B cell (primary cell): ENCODE measurements around the gene TBX10. TPM values are rescaled to one million over a fixed set of nuclear protein-coding genes. Genes with fewer than 3 reads are reported as not detected.

Source experiments
- ATAC-seq: fragments of 200-7000 bp; cut with Tn5 transposase; one replicate; pipeline ENCODE4 v1.10.0; 2021; ENCODE audit warnings: low read depth, mild to moderate bottlenecking, moderate number of reproducible peaks, moderate library complexity
- CTCF ChIA-PET: fragments of 350-600 bp; sonication (Branson Sonifier 250); formaldehyde crosslinking; loops from one replicate; lab custom pipeline; 2021; ENCODE audit warnings: antibody characterized with exemption, inconsistent platforms; lab: Charles Lee
- POLR2A ChIA-PET: fragments of 350-600 bp; sonication (Branson Sonifier 250); formaldehyde crosslinking; loops from one replicate; lab custom pipeline; 2021; ENCODE audit warnings: antibody characterized with exemption; lab: Charles Lee
- DNase-seq: peaks from one replicate; pipeline ENCODE4 v3.0.0; 2013
- H2AFZ ChIP-seq: 2 replicates; pipeline ENCODE4 v1.6.1; 2012; ENCODE audit warnings: mild to moderate bottlenecking, low read depth, low read length; ENCODE audit not compliant: insufficient read depth, poor library complexity, severe bottlenecking
- H3K27ac ChIP-seq, 2 donors: 1 replicate in 1 of 2; 2 replicates in 1 of 2; pipeline ENCODE4 v1.5.1; 2012 to 2013; ENCODE audit warnings: low read length in 2 of 2, mild to moderate bottlenecking in 2 of 2, moderate library complexity in 1 of 2
- H3K27me3 ChIP-seq, 4 experiments: fragments of 200-600 bp in 1 of 4; sonication (generic) in 1 of 4; replicated peaks in 1 of 4; 1 replicate in 2 of 4; 2 replicates in 2 of 4; pipeline versions ENCODE4 v1.6.1 to v1.7.0; 2013 to 2016; ENCODE audit warnings: low read length in 3 of 4, mild to moderate bottlenecking in 2 of 4, mixed read lengths in 1 of 4, moderate library complexity in 1 of 4; ENCODE audit not compliant: insufficient read depth in 4 of 4, control insufficient read depth in 3 of 4; ENCODE audit errors: control extremely low read depth in 1 of 4
- H3K36me3 ChIP-seq, 2 experiments: replicated peaks in 1 of 2; 1 replicate in 1 of 2; 2 replicates in 1 of 2; pipeline versions ENCODE4 v1.6.1 to v1.7.1; 2013; ENCODE audit warnings: low read length in 1 of 2; ENCODE audit not compliant: insufficient read depth in 2 of 2, control insufficient read depth in 1 of 2; ENCODE audit errors: control extremely low read depth in 1 of 2, extremely low read depth in 1 of 2
- H3K4me1 ChIP-seq, 2 donors: fragments of 200-600 bp in 1 of 2; sonication (generic) in 1 of 2; 1 replicate in 1 of 2; 2 replicates in 1 of 2; pipeline versions ENCODE4 v1.5.1 to v1.6.1; 2013 to 2017; ENCODE audit warnings: low read length in 2 of 2; ENCODE audit not compliant: control insufficient read depth in 2 of 2, insufficient read depth in 2 of 2
- H3K4me2 ChIP-seq: replicated peaks from 2 replicates; pipeline ENCODE3; 2012; ENCODE audit warnings: mild to moderate bottlenecking, low read depth, low read length; ENCODE audit not compliant: poor library complexity, severe bottlenecking
- H3K4me3 ChIP-seq, 5 experiments: fragments of 200-600 bp in 1 of 5; sonication (generic) in 1 of 5; 1 replicate in 3 of 5; 2 replicates in 2 of 5; pipeline versions ENCODE4 v1.5.1 to v1.7.0; 2011 to 2016; ENCODE audit warnings: low read length in 4 of 5, mild to moderate bottlenecking in 4 of 5, low read depth in 2 of 5, control low read depth in 1 of 5, moderate library complexity in 1 of 5; ENCODE audit not compliant: insufficient read depth in 1 of 5; ENCODE audit errors: control extremely low read depth in 1 of 5, extremely low read depth in 1 of 5
- H3K79me2 ChIP-seq: fragments of 200-600 bp; sonication (generic); one replicate; pipeline ENCODE4 v1.6.0; 2016; ENCODE audit warnings: low read length; ENCODE audit not compliant: control insufficient read depth, insufficient read depth
- H3K9ac ChIP-seq: fragments of 200-600 bp; sonication (generic); 2 replicates; pipeline ENCODE4 v1.6.1; 2017; ENCODE audit warnings: mild to moderate bottlenecking, low read length, moderate library complexity
- H3K9me3 ChIP-seq, 3 donors: one replicate each; pipeline versions ENCODE4 v1.6.1 to v1.7.1; 2013; ENCODE audit warnings: low read length in 2 of 3; ENCODE audit not compliant: control insufficient read depth in 2 of 3, insufficient read depth in 1 of 3; ENCODE audit errors: control extremely low read depth in 1 of 3
- H4K20me1 ChIP-seq: 2 replicates; pipeline ENCODE4 v1.6.0; 2012; ENCODE audit warnings: mild to moderate bottlenecking, low read length; ENCODE audit not compliant: insufficient read depth, control insufficient read depth, poor library complexity, severe bottlenecking
- H3K27ac Mint-ChIP-seq: one replicate; pipeline ENCODE4 v1.8.0; 2021; ENCODE audit warnings: mixed read lengths
- H3K27me3 Mint-ChIP-seq: one replicate; pipeline ENCODE4 v1.8.0; 2021; ENCODE audit warnings: mixed read lengths
- H3K4me1 Mint-ChIP-seq: one replicate; pipeline ENCODE4 v1.8.0; 2021; ENCODE audit warnings: mixed read lengths
- H3K4me3 Mint-ChIP-seq: one replicate; pipeline ENCODE4 v1.8.0; 2021; ENCODE audit warnings: mixed read lengths
- H3K9me3 Mint-ChIP-seq: one replicate; pipeline ENCODE4 v1.8.0; 2022; ENCODE audit warnings: mixed read lengths; ENCODE audit not compliant: insufficient read depth
- CTCF ChIP-seq: fragments of 200-600 bp; IDR thresholded peaks from one replicate; pipeline ENCODE4 v1.8.0; 2022; ENCODE audit warnings: antibody characterized with exemption, mild to moderate bottlenecking
- EZH2 ChIP-seq: IDR thresholded peaks from 2 replicates; pipeline ENCODE4 v1.6.1; 2012; ENCODE audit warnings: borderline replicate concordance, low read depth, mild to moderate bottlenecking, moderate library complexity, low read length; ENCODE audit not compliant: insufficient read depth, poor library complexity, severe bottlenecking
- WGBS: methylation state at CpG from one replicate; pipeline ENCODE4 v1.1.5; 2013; ENCODE audit warnings: missing lambda C conversion rate; ENCODE audit not compliant: insufficient coverage; 5-methylcytosine and 5-hydroxymethylcytosine counted together
- intact Hi-C: fragments of 100-400 bp; cut with micrococcal nuclease; formaldehyde crosslinking; loops from one replicate; pipeline ENCODE4 v1.10.0; 2022
- polyA plus RNA-seq: library from polyadenylated mRNA; depleted of rRNA; stranded (reverse); fragments of >200 nt; gene quantifications from 2 replicates; pipeline ENCODE4 v1.2.3, GENCODE V29; 2012
- total RNA-seq, 2 donors: library from RNA; stranded (reverse); fragments of 120-200 nt in 1 of 2; gene quantifications; 1 replicate in 1 of 2; 2 replicates in 1 of 2; pipeline versions ENCODE4 v1.2.3 to v1.2.4, GENCODE V29; 2013 to 2022

Gene TBX10
- total and polyA plus RNA-seq, 2 donors (not counting 1 experiment from before 2014, with no cell fraction given), result not detected

GRCh38 chr11:67665541-67666302, 26.2 kb upstream of the TBX10 start:
- 78% methylated on average over 23 of the region's 24 CpGs for WGBS
- POLR2A ChIA-PET, result no interaction called here
- Mint-ChIP-seq H3K27me3 (no peaks in the 10 kb centered on the region), H3K4me3 (peak overlapping the region; percentile 29), H3K27ac (peak overlapping the region; percentile 20), H3K4me1 (no peaks in the 10 kb centered on the region), H3K9me3 (no peaks in the 10 kb centered on the region)
- intact Hi-C loops, result no loop called here
- TF ChIP-seq EZH2 (no peak), CTCF (no peak)
- no peak overlapping the region for H3K27ac ChIP-seq
- H3K4me1 ChIP-seq, result peaks cover 33 to 34% of the 10 kb centered on the region in 2 donors
- CTCF ChIA-PET, result interaction anchor here (0.5 to 2.3 kb wide), 3 partner anchors 11 to 93 kb away, joined by 3 to 5 read pairs (median 3); no protein-coding TSS in a partner anchor
- H2AFZ ChIP-seq, result no peak overlapping the region
- no peak for DNase-seq
- H4K20me1 ChIP-seq, result no peaks in the 10 kb centered on the region
- peaks cover 0 to 4% (median 2%) of the 10 kb centered on the region in 4 experiments for H3K27me3 ChIP-seq
- H3K9me3 ChIP-seq, result no peaks in the 10 kb centered on the region
- no peak for ATAC-seq
- H3K4me3 ChIP-seq, result no peak overlapping the region
- no peaks in the 10 kb centered on the region for H3K36me3 ChIP-seq
- no peaks in the 10 kb centered on the region for H3K79me2 ChIP-seq
- H3K4me2 ChIP-seq, result no peak overlapping the region
- no peak overlapping the region for H3K9ac ChIP-seq
